H1 (cell line): ENCODE data around the gene C2CD4D.

Source experiments
- EZH2 ChIP-seq: fragments of 200-600 bp; sonication (generic); IDR thresholded peaks from 2 replicates; pipeline ENCODE4 v1.7.1; 2012; ENCODE audit warnings: low read depth, mild to moderate bottlenecking, moderate library complexity, low read length, inconsistent platforms; ENCODE audit not compliant: severe bottlenecking
- PHF8 ChIP-seq: fragments of 200-600 bp; sonication (generic); conservative IDR thresholded peaks from 2 replicates; pipeline ENCODE4 v1.7.1; 2012; ENCODE audit warnings: low read depth, mild to moderate bottlenecking, inconsistent platforms, low read length, moderate library complexity
- POLR2A ChIP-seq, 2 experiments: IDR thresholded peaks; 1 replicate in 1 of 2; 2 replicates in 1 of 2; pipeline ENCODE4 v1.6.1; 2011; ENCODE audit warnings: low read depth in 2 of 2, low read length in 2 of 2, mild to moderate bottlenecking in 2 of 2; ENCODE audit errors: control extremely low read depth in 1 of 2
- RXRA ChIP-seq: IDR thresholded peaks from 2 replicates; pipeline ENCODE4 v1.6.1; 2011; ENCODE audit warnings: low read depth, mild to moderate bottlenecking, low read length, moderate library complexity; ENCODE audit not compliant: insufficient read depth
- SIRT6 ChIP-seq: IDR thresholded peaks from one replicate; pipeline ENCODE4 v1.7.1; 2012; ENCODE audit warnings: low read length, inconsistent platforms
- TBP ChIP-seq: IDR thresholded peaks from 2 replicates; pipeline ENCODE4 v1.6.1; 2011; ENCODE audit warnings: low read depth, low read length, improper control_type of control experiment
- TEAD4 ChIP-seq: IDR thresholded peaks from 2 replicates; pipeline ENCODE4 v1.6.1; 2012; ENCODE audit warnings: low read depth, low read length, inconsistent platforms, mixed read lengths
- YY1 ChIP-seq: IDR thresholded peaks from 2 replicates; pipeline ENCODE4 v1.6.1; 2011; ENCODE audit warnings: low read depth, mild to moderate bottlenecking, low read length
- TF ChIP-seq, protein P1 (sequence below): IDR thresholded peaks from 2 replicates; pipeline ENCODE4 v1.6.1; 2012; ENCODE audit warnings: inconsistent platforms
- TF ChIP-seq, protein P2 (sequence below), 3 experiments: IDR thresholded peaks; 1 replicate in 2 of 3; 2 replicates in 1 of 3; pipeline versions ENCODE4 v1.5.1 to v1.6.1; 2011; ENCODE audit warnings: low read length in 3 of 3, mild to moderate bottlenecking in 3 of 3, inconsistent platforms in 2 of 3, low read depth in 1 of 3, moderate library complexity in 1 of 3; ENCODE audit not compliant: insufficient read depth in 1 of 3; ENCODE audit errors: control extremely low read depth in 1 of 3

DNA sequence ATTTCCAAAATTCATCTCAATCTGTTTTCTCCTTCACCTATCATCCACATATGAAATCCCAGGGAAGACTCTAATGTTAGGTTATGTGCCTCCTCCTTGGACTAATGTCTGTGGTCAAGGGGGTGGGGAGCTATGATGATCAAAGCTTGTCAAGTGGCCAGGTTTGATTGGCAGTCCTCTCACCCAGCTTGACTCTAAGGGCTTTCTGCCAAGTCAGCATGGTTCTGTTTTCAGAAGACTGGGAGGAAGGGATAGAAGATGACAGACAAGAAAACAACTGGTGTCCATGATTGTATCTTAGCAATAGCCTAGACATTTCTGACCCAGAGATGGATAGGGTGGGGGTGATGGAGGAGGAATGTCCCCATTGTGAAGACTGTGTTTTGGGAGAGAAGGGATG lies 23.0 kb upstream of the C2CD4D start:
- TF ChIP-seq, protein P1, sequence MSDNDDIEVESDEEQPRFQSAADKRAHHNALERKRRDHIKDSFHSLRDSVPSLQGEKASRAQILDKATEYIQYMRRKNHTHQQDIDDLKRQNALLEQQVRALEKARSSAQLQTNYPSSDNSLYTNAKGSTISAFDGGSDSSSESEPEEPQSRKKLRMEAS = no peak
- TF ChIP-seq, protein P2, sequence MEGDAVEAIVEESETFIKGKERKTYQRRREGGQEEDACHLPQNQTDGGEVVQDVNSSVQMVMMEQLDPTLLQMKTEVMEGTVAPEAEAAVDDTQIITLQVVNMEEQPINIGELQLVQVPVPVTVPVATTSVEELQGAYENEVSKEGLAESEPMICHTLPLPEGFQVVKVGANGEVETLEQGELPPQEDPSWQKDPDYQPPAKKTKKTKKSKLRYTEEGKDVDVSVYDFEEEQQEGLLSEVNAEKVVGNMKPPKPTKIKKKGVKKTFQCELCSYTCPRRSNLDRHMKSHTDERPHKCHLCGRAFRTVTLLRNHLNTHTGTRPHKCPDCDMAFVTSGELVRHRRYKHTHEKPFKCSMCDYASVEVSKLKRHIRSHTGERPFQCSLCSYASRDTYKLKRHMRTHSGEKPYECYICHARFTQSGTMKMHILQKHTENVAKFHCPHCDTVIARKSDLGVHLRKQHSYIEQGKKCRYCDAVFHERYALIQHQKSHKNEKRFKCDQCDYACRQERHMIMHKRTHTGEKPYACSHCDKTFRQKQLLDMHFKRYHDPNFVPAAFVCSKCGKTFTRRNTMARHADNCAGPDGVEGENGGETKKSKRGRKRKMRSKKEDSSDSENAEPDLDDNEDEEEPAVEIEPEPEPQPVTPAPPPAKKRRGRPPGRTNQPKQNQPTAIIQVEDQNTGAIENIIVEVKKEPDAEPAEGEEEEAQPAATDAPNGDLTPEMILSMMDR (IDR thresholded peaks at IDR 0.05; ENCODE audit: control extremely low read depth in 1 of 3, insufficient read depth in 1 of 3, low read depth in 1 of 3, low read length in 3 of 3) = no peak
- TF ChIP-seq TEAD4 = no peak
- TF ChIP-seq TBP = no peak
- TF ChIP-seq PHF8 = no peak
- no peak for TF ChIP-seq POLR2A (IDR thresholded peaks at IDR 0.05; ENCODE audit: control extremely low read depth in 1 of 2, low read depth in 2 of 2, low read length in 2 of 2)
- TF ChIP-seq YY1 = no peak
- no peak for TF ChIP-seq RXRA
- TF ChIP-seq SIRT6 = no peak
- TF ChIP-seq EZH2 = no peak
